B cell (primary cell): ENCODE data around the gene DOC2B. TPM values are rescaled to one million over a fixed set of nuclear protein-coding genes. Genes with fewer than 3 reads are reported as not detected.

Source experiments
- ATAC-seq: fragments of 200-7000 bp; cut with Tn5 transposase; one replicate; pipeline ENCODE4 v1.10.0; 2021; ENCODE audit warnings: low read depth, mild to moderate bottlenecking, moderate number of reproducible peaks, moderate library complexity
- CTCF ChIA-PET: fragments of 350-600 bp; sonication (Branson Sonifier 250); formaldehyde crosslinking; loops from one replicate; lab custom pipeline; 2021; ENCODE audit warnings: antibody characterized with exemption, inconsistent platforms; lab: Charles Lee
- POLR2A ChIA-PET: fragments of 350-600 bp; sonication (Branson Sonifier 250); formaldehyde crosslinking; loops from one replicate; lab custom pipeline; 2021; ENCODE audit warnings: antibody characterized with exemption; lab: Charles Lee
- DNase-seq: peaks from one replicate; pipeline ENCODE4 v3.0.0; 2013
- H2AFZ ChIP-seq: 2 replicates; pipeline ENCODE4 v1.6.1; 2012; ENCODE audit warnings: mild to moderate bottlenecking, low read depth, low read length; ENCODE audit not compliant: insufficient read depth, poor library complexity, severe bottlenecking
- H3K27ac ChIP-seq, 2 donors: 1 replicate in 1 of 2; 2 replicates in 1 of 2; pipeline ENCODE4 v1.5.1; 2012 to 2013; ENCODE audit warnings: low read length in 2 of 2, mild to moderate bottlenecking in 2 of 2, moderate library complexity in 1 of 2
- H3K27me3 ChIP-seq, 4 experiments: fragments of 200-600 bp in 1 of 4; sonication (generic) in 1 of 4; replicated peaks in 1 of 4; 1 replicate in 2 of 4; 2 replicates in 2 of 4; pipeline versions ENCODE4 v1.6.1 to v1.7.0; 2013 to 2016; ENCODE audit warnings: low read length in 3 of 4, mild to moderate bottlenecking in 2 of 4, mixed read lengths in 1 of 4, moderate library complexity in 1 of 4; ENCODE audit not compliant: insufficient read depth in 4 of 4, control insufficient read depth in 3 of 4; ENCODE audit errors: control extremely low read depth in 1 of 4
- H3K36me3 ChIP-seq, 2 experiments: replicated peaks in 1 of 2; 1 replicate in 1 of 2; 2 replicates in 1 of 2; pipeline versions ENCODE4 v1.6.1 to v1.7.1; 2013; ENCODE audit warnings: low read length in 1 of 2; ENCODE audit not compliant: insufficient read depth in 2 of 2, control insufficient read depth in 1 of 2; ENCODE audit errors: control extremely low read depth in 1 of 2, extremely low read depth in 1 of 2
- H3K4me1 ChIP-seq, 2 donors: fragments of 200-600 bp in 1 of 2; sonication (generic) in 1 of 2; 1 replicate in 1 of 2; 2 replicates in 1 of 2; pipeline versions ENCODE4 v1.5.1 to v1.6.1; 2013 to 2017; ENCODE audit warnings: low read length in 2 of 2; ENCODE audit not compliant: control insufficient read depth in 2 of 2, insufficient read depth in 2 of 2
- H3K4me2 ChIP-seq: replicated peaks from 2 replicates; pipeline ENCODE3; 2012; ENCODE audit warnings: mild to moderate bottlenecking, low read depth, low read length; ENCODE audit not compliant: poor library complexity, severe bottlenecking
- H3K4me3 ChIP-seq, 5 experiments: fragments of 200-600 bp in 1 of 5; sonication (generic) in 1 of 5; 1 replicate in 3 of 5; 2 replicates in 2 of 5; pipeline versions ENCODE4 v1.5.1 to v1.7.0; 2011 to 2016; ENCODE audit warnings: low read length in 4 of 5, mild to moderate bottlenecking in 4 of 5, low read depth in 2 of 5, control low read depth in 1 of 5, moderate library complexity in 1 of 5; ENCODE audit not compliant: insufficient read depth in 1 of 5; ENCODE audit errors: control extremely low read depth in 1 of 5, extremely low read depth in 1 of 5
- H3K79me2 ChIP-seq: fragments of 200-600 bp; sonication (generic); one replicate; pipeline ENCODE4 v1.6.0; 2016; ENCODE audit warnings: low read length; ENCODE audit not compliant: control insufficient read depth, insufficient read depth
- H3K9ac ChIP-seq: fragments of 200-600 bp; sonication (generic); 2 replicates; pipeline ENCODE4 v1.6.1; 2017; ENCODE audit warnings: mild to moderate bottlenecking, low read length, moderate library complexity
- H3K9me3 ChIP-seq, 3 donors: one replicate each; pipeline versions ENCODE4 v1.6.1 to v1.7.1; 2013; ENCODE audit warnings: low read length in 2 of 3; ENCODE audit not compliant: control insufficient read depth in 2 of 3, insufficient read depth in 1 of 3; ENCODE audit errors: control extremely low read depth in 1 of 3
- H4K20me1 ChIP-seq: 2 replicates; pipeline ENCODE4 v1.6.0; 2012; ENCODE audit warnings: mild to moderate bottlenecking, low read length; ENCODE audit not compliant: insufficient read depth, control insufficient read depth, poor library complexity, severe bottlenecking
- H3K27ac Mint-ChIP-seq: one replicate; pipeline ENCODE4 v1.8.0; 2021; ENCODE audit warnings: mixed read lengths
- H3K27me3 Mint-ChIP-seq: one replicate; pipeline ENCODE4 v1.8.0; 2021; ENCODE audit warnings: mixed read lengths
- H3K4me1 Mint-ChIP-seq: one replicate; pipeline ENCODE4 v1.8.0; 2021; ENCODE audit warnings: mixed read lengths
- H3K4me3 Mint-ChIP-seq: one replicate; pipeline ENCODE4 v1.8.0; 2021; ENCODE audit warnings: mixed read lengths
- H3K9me3 Mint-ChIP-seq: one replicate; pipeline ENCODE4 v1.8.0; 2022; ENCODE audit warnings: mixed read lengths; ENCODE audit not compliant: insufficient read depth
- CTCF ChIP-seq: fragments of 200-600 bp; IDR thresholded peaks from one replicate; pipeline ENCODE4 v1.8.0; 2022; ENCODE audit warnings: antibody characterized with exemption, mild to moderate bottlenecking
- EZH2 ChIP-seq: IDR thresholded peaks from 2 replicates; pipeline ENCODE4 v1.6.1; 2012; ENCODE audit warnings: borderline replicate concordance, low read depth, mild to moderate bottlenecking, moderate library complexity, low read length; ENCODE audit not compliant: insufficient read depth, poor library complexity, severe bottlenecking
- WGBS: methylation state at CpG from one replicate; pipeline ENCODE4 v1.1.5; 2013; ENCODE audit warnings: missing lambda C conversion rate; ENCODE audit not compliant: insufficient coverage; 5-methylcytosine and 5-hydroxymethylcytosine counted together
- intact Hi-C: fragments of 100-400 bp; cut with micrococcal nuclease; formaldehyde crosslinking; loops from one replicate; pipeline ENCODE4 v1.10.0; 2022
- polyA plus RNA-seq: library from polyadenylated mRNA; depleted of rRNA; stranded (reverse); fragments of >200 nt; gene quantifications from 2 replicates; pipeline ENCODE4 v1.2.3, GENCODE V29; 2012
- total RNA-seq, 2 donors: library from RNA; stranded (reverse); fragments of 120-200 nt in 1 of 2; gene quantifications; 1 replicate in 1 of 2; 2 replicates in 1 of 2; pipeline versions ENCODE4 v1.2.3 to v1.2.4, GENCODE V29; 2013 to 2022

DOC2B gene
- total and polyA plus RNA-seq, 2 donors (not counting 1 experiment from before 2014, with no cell fraction given) = not detected

GRCh38 chr17:148757-149156 is 32.7 kb downstream of the DOC2B start:
- no peak overlapping the region for H3K27ac Mint-ChIP-seq
- no peak for ATAC-seq
- Histone ChIP-seq H4K20me1 (no peaks in the 10 kb centered on the region), H3K4me1 (peaks cover 0 to under 1% of the 10 kb centered on the region in 2 donors), H3K27ac (no peak overlapping the region), H2AFZ (no peak overlapping the region), H3K4me3 (no peak overlapping the region), H3K9ac (no peak overlapping the region), H3K4me2 (no peak overlapping the region), H3K9me3 (peaks cover 0 to 4% (median 0%) of the 10 kb centered on the region in 3 donors), H3K36me3 (no peaks in the 10 kb centered on the region), H3K27me3 (no peaks in the 10 kb centered on the region), H3K79me2 (no peaks in the 10 kb centered on the region)
- intact Hi-C loops = no loop called here
- H3K9me3 Mint-ChIP-seq = no peaks in the 10 kb centered on the region
- no peak for DNase-seq
- POLR2A ChIA-PET = no interaction called here
- peaks cover 4% of the 10 kb centered on the region for H3K27me3 Mint-ChIP-seq
- CTCF ChIA-PET = no interaction called here
- TF ChIP-seq CTCF (no peak), EZH2 (no peak)
- H3K4me3 Mint-ChIP-seq = no peak overlapping the region
- peaks cover under 1% of the 10 kb centered on the region for H3K4me1 Mint-ChIP-seq
- 60% methylated on average over 5 of the region's 11 CpGs for WGBS

- DNase-seq = no peak
These were observed 33.4 kb downstream of the DOC2B start for GRCh38 chr17:147796-148740.

More at GRCh38 chr17:147796-148740, 33.4 kb downstream of the DOC2B start:
- no peaks in the 10 kb centered on the region for H3K36me3 ChIP-seq
- no peaks in the 10 kb centered on the region for H3K79me2 ChIP-seq
- Mint-ChIP-seq H3K27ac (no peak overlapping the region), H3K9me3 (no peaks in the 10 kb centered on the region), H3K27me3 (peaks cover 4% of the 10 kb centered on the region), H3K4me3 (no peak overlapping the region), H3K4me1 (peaks cover 3% of the 10 kb centered on the region)
- H3K9ac ChIP-seq = no peak overlapping the region
- POLR2A ChIA-PET = no interaction called here
- no peak overlapping the region for H2AFZ ChIP-seq
- no peaks in the 10 kb centered on the region for H3K27me3 ChIP-seq
- H3K4me3 ChIP-seq = no peak overlapping the region
- no peak for ATAC-seq
- 79% methylated on average over 13 of the region's 17 CpGs for WGBS
- H3K4me2 ChIP-seq = no peak overlapping the region
- TF ChIP-seq CTCF (no peak), EZH2 (no peak)
- peaks cover 0 to 4% (median 0%) of the 10 kb centered on the region in 3 donors for H3K9me3 ChIP-seq
- no peaks in the 10 kb centered on the region for H4K20me1 ChIP-seq
- H3K27ac ChIP-seq = no peak overlapping the region
- intact Hi-C loops = no loop called here
- CTCF ChIA-PET = no interaction called here
- peaks cover 0 to 3% of the 10 kb centered on the region in 2 donors for H3K4me1 ChIP-seq
